GM12878 (cell line): ENCODE results near the gene CTSW. TPM values are rescaled to one million over a fixed set of nuclear protein-coding genes. Genes with fewer than 3 reads are reported as not detected.
A peak's percentile ranks its signal among the peaks of the same experiment; 100 is the strongest.

Source experiments
- ATAC-seq: fragments of 200-7000 bp; cut with Tn5 transposase; 3 replicates; pipeline ENCODE4 v1.9.1; 2020; ENCODE audit warnings: mild to moderate bottlenecking, moderate library complexity
- BruUV-seq: library from RNA; stranded (reverse); fragments of 400-500 nt; replicated peaks from 2 replicates; lab custom pipeline; 2021; lab: Mats Ljungman, UMichigan
- CTCF ChIA-PET: fragments of 300-600 bp; sonication (Branson Sonifier 250); formaldehyde crosslinking; extraction: SDS; loops from one replicate; lab custom pipeline; 2021; ENCODE audit warnings: inconsistent platforms; lab: Yijun Ruan, JAX
- POLR2A ChIA-PET: fragments of 350-600 bp; formaldehyde crosslinking; extraction: SDS; loops from one replicate; lab custom pipeline; 2021; ENCODE audit warnings: inconsistent platforms; lab: Charles Lee
- RAD21 ChIA-PET: fragments of 300-600 bp; sonication (Branson Sonifier 250); formaldehyde crosslinking; loops from one replicate; lab custom pipeline; 2023; ENCODE audit warnings: antibody characterized with exemption; ENCODE audit not compliant: unreplicated experiment; lab: Charles Lee
- SMC1A ChIA-PET: fragments of 300-600 bp; sonication (Branson Sonifier 250); formaldehyde crosslinking; loops from one replicate; lab custom pipeline; 2023; ENCODE audit not compliant: unreplicated experiment, uncharacterized antibody; lab: Charles Lee
- DNase-seq: peaks from one replicate; pipeline ENCODE4 v3.0.0-alpha.2; 2011; ENCODE audit warnings: low read depth, low spot score
- FAIRE-seq: peaks from 3 replicates; lab custom pipeline; 2011; peaks lifted over from hg19 to GRCh38; lab: Jason Lieb, UNC
- H2AFZ ChIP-seq: 2 replicates; pipeline ENCODE4 v1.6.0; 2011; ENCODE audit warnings: low read depth, low read length, control low read depth; ENCODE audit not compliant: control insufficient read depth
- H3K27ac ChIP-seq: 2 replicates; pipeline ENCODE4 v1.5.1; 2011; ENCODE audit warnings: control low read depth; ENCODE audit not compliant: control insufficient read depth, insufficient read depth
- H3K27me3 ChIP-seq, 2 experiments: replicated peaks in 1 of 2; 2 replicates each; pipeline versions ENCODE4 v1.6.0 to v1.6.1; 2011; ENCODE audit warnings: low read length in 1 of 2; ENCODE audit not compliant: control insufficient read depth in 2 of 2, insufficient read depth in 2 of 2
- H3K36me3 ChIP-seq, 2 experiments: 2 replicates each; pipeline ENCODE4 v1.5.1; 2011; ENCODE audit warnings: low read length in 1 of 2; ENCODE audit not compliant: control insufficient read depth in 2 of 2, insufficient read depth in 2 of 2
- H3K4me1 ChIP-seq: 2 replicates; pipeline ENCODE4 v1.6.1; 2011; ENCODE audit warnings: mild to moderate bottlenecking, low read length, moderate library complexity, mixed read lengths; ENCODE audit not compliant: control insufficient read depth, insufficient read depth
- H3K4me2 ChIP-seq: 2 replicates; pipeline ENCODE4 v1.6.0; 2011; ENCODE audit warnings: control low read depth; ENCODE audit not compliant: control insufficient read depth, insufficient read depth
- H3K4me3 ChIP-seq: fragments of 200-600 bp; sonication (generic); 2 replicates; pipeline ENCODE4 v1.5.1; 2016
- H3K79me2 ChIP-seq: 2 replicates; pipeline ENCODE4 v1.6.0; 2011; ENCODE audit warnings: low read length; ENCODE audit not compliant: control insufficient read depth, insufficient read depth
- H3K9ac ChIP-seq: 2 replicates; pipeline ENCODE4 v1.8.0; 2011; ENCODE audit warnings: low read length, control low read depth, mixed read lengths; ENCODE audit not compliant: control insufficient read depth, insufficient read depth
- H3K9me3 ChIP-seq: replicated peaks from 3 replicates; pipeline ENCODE4 v1.5.1; 2011; ENCODE audit warnings: mild to moderate bottlenecking, low read length; ENCODE audit not compliant: control insufficient read depth, insufficient read depth
- H4K20me1 ChIP-seq: 2 replicates; pipeline ENCODE4 v1.6.0; 2011; ENCODE audit not compliant: control insufficient read depth, insufficient read depth
- FOXM1 ChIP-seq: IDR thresholded peaks from 2 replicates; pipeline ENCODE4 v1.6.1; 2012; ENCODE audit warnings: low read depth, mild to moderate bottlenecking, inconsistent platforms, low read length, moderate library complexity
- POLR2A ChIP-seq: IDR thresholded peaks from 2 replicates; pipeline ENCODE4 v1.6.1; 2011; ENCODE audit warnings: low read depth, mild to moderate bottlenecking, low read length
- POLR2AphosphoS2 ChIP-seq: IDR thresholded peaks from 2 replicates; pipeline ENCODE4 v1.6.1; 2011; ENCODE audit warnings: low read depth, mild to moderate bottlenecking, low read length, improper control_type of control experiment, moderate library complexity
- POLR2AphosphoS5 ChIP-seq: IDR thresholded peaks from 2 replicates; pipeline ENCODE4 v1.6.1; 2011; ENCODE audit warnings: mild to moderate bottlenecking, low read length, inconsistent platforms
- SUZ12 ChIP-seq: fragments of 200-600 bp; sonication (generic); IDR thresholded peaks from one replicate; pipeline ENCODE4 v1.6.1; 2018; ENCODE audit warnings: antibody characterized with exemption, mild to moderate bottlenecking; ENCODE audit not compliant: unreplicated experiment
- WGBS: methylation state at CpG from one replicate; pipeline ENCODE4 v1.1.6; 2016; ENCODE audit warnings: low lambda C conversion rate; ENCODE audit not compliant: insufficient replicate concordance, insufficient coverage; ENCODE audit errors: missing lambda C conversion rate; 5-methylcytosine and 5-hydroxymethylcytosine counted together
- in situ Hi-C: fragments of 300-500 bp; cut with MboI; formaldehyde crosslinking; loops from 9 replicates; pipeline ENCODE4 v1.14.3; 2018; ENCODE audit warnings: mixed read lengths
- intact Hi-C: fragments of 100-400 bp; cut with micrococcal nuclease; formaldehyde crosslinking; loops from one replicate; pipeline ENCODE4 v1.14.2; 2022; ENCODE audit not compliant: unreplicated experiment
- polyA plus RNA-seq, 11 experiments: library from polyadenylated mRNA; depleted of rRNA in 4 of 11; unstranded in 6 of 11; stranded (reverse) in 5 of 11; fragments of >200 nt; fragmentation: Nextera tagmentation in 4 of 11; fragmentation: Illumina TruSeq in 1 of 11; extraction: Ambion mirVana in 4 of 11; extraction: Trizol in 1 of 11; gene quantifications; 1 replicate in 1 of 11; 2 replicates in 10 of 11; pipeline versions ENCODE4 v1.2.1 to v1.2.3, GENCODE V29; 2011 to 2016; ENCODE audit warnings: inconsistent platforms in 2 of 11, missing spikeins in 2 of 11, low read depth in 1 of 11
- total RNA-seq, 4 experiments: library from RNA; depleted of rRNA in 3 of 4; stranded (reverse); fragments of >200 nt in 3 of 4; fragmentation: Illumina TruSeq in 1 of 4; extraction: Trizol in 1 of 4; gene quantifications; 2 replicates each; pipeline versions ENCODE4 v1.2.1 to v1.2.3, GENCODE V29; 2013 to 2021

Gene CTSW
- total and polyA plus RNA-seq, 10 of the 15 experiments (the other 5 are each of a cell fraction or from before 2014, with no cell fraction given) = 0.53 to 12.0 (median 1.7) TPM

- ChIA-PET CTCF (interaction anchor here (1.6 kb wide), 1 partner anchor 24 kb away, joined by 3 read pairs; no protein-coding TSS in a partner anchor), SMC1A (no interaction called here), RAD21 (no interaction called here), POLR2A (no interaction called here)
- H3K27ac ChIP-seq = no peak overlapping the region
- peaks cover 15% of the 10 kb centered on the region for H3K4me1 ChIP-seq
- FAIRE-seq (no peak), ATAC-seq (no peak), DNase-seq (no peak)
- no peaks in the 10 kb centered on the region for H3K27me3 ChIP-seq
- H3K9ac ChIP-seq = no peak overlapping the region
- in situ Hi-C loops = loop anchor here (25.0 kb wide), 1 partner anchor 1628 kb away; the partner anchor contains the start of genes DNAJC4, FKBP2, NUDT22 and PPP1R14B
- H4K20me1 ChIP-seq = no peaks in the 10 kb centered on the region; the same call in 1 of the 2 replicates
- no peak overlapping the region for H3K4me3 ChIP-seq
- peaks cover 23 to 38% of the 10 kb centered on the region in 2 experiments for H3K36me3 ChIP-seq
- BruUV-seq = no TSS peak
- peaks cover 21% of the 10 kb centered on the region for H3K79me2 ChIP-seq
- no peak for TF ChIP-seq FOXM1
- 0 out of 2 replicates have a peak, but pooled peaks have one; percentile 7 for TF ChIP-seq POLR2AphosphoS2
- 93% methylated on average over 18 of the region's 18 CpGs for WGBS
- H3K4me2 ChIP-seq = no peak overlapping the region
- intact Hi-C loops = no loop called here
- H2AFZ ChIP-seq = no peak overlapping the region
- no peaks in the 10 kb centered on the region for H3K9me3 ChIP-seq
These were observed 14.7 kb upstream of the CTSW start for GRCh38 chr11:65864706-65865471.

- Histone ChIP-seq H4K20me1 (no peaks in the 10 kb centered on the region; the same call in 1 of the 2 replicates), H3K27me3 (no peaks in the 10 kb centered on the region), H3K79me2 (peaks cover 20% of the 10 kb centered on the region), H3K4me2 (no peak overlapping the region), H3K36me3 (peaks cover 23 to 38% of the 10 kb centered on the region in 2 experiments), H3K9ac (no peak overlapping the region), H2AFZ (no peak overlapping the region), H3K27ac (no peak overlapping the region), H3K4me1 (peaks cover 17% of the 10 kb centered on the region), H3K4me3 (no peak overlapping the region), H3K9me3 (no peaks in the 10 kb centered on the region)
- BruUV-seq = no TSS peak
- ATAC-seq = no peak
- TF ChIP-seq POLR2AphosphoS5 (peak; percentile 27), POLR2A (peak; percentile 14; the same call in 1 of the 2 replicates), SUZ12 (no peak)
- POLR2A ChIA-PET = no interaction called here
- in situ Hi-C loops (loop anchor here (25.0 kb wide), 1 partner anchor 1628 kb away; the partner anchor contains the start of genes DNAJC4, FKBP2, NUDT22 and PPP1R14B), intact Hi-C loops (no loop called here)
- no peak for DNase-seq
- SMC1A ChIA-PET = no interaction called here
- CTCF ChIA-PET = interaction anchor here (1.6 kb wide), 1 partner anchor 24 kb away, joined by 3 read pairs; no protein-coding TSS in a partner anchor
- 91% methylated on average over 9 of the region's 9 CpGs for whole genome bisulfite sequencing
- no peak for FAIRE-seq
- RAD21 ChIA-PET = no interaction called here
These were observed 14.0 kb upstream of the CTSW start for GRCh38 chr11:65865550-65866172.
